ENCODE results near the gene STRBP.
A peak's percentile ranks its signal among the peaks of the same experiment; 100 is the strongest.

DNA sequence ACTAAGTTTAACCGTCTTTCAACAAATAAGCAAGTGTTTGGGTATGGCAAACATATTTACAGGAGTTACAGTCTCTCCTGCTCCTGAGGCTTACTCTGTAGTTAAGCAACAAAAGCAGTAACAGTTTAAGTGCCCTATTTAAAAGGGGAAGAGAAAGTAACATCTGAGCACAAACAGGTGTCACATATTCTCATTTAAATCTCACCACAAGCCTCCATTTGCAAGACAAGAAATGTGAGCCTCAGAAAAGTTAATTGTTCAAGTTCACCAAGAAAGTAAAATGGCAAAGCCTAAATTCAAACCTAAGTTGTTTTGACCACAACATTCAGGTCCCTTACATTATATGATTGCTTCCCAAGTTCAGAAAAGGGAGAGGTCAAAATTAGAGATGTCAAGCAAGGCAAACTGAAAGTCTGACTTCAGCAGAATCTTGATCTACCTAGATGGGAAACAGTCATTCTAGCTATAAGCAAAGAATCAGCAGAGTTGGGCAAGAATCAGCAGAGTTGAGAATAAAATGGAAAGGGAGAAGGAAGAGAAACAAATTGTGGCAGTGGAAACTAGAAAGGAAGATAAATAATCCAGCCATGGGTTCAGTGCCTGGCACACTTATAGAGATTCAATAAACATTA is 93.4 kb downstream of the STRBP start:
- TF ChIP-seq CEBPB (IDR thresholded peaks at IDR 0.05; ENCODE audit: low read depth, low read length) (0 out of 2 replicates have a peak, but pooled peaks have one; percentile 64), POLR2A (IDR thresholded peaks at IDR 0.05; ENCODE audit: control extremely low read depth in 1 of 2, low read depth in 2 of 2, low read length in 2 of 2) (no peak), POLR2AphosphoS5 (IDR thresholded peaks at IDR 0.05; ENCODE audit: low read depth, low read length) (peak; percentile 39; the same call in 1 of the 2 replicates)
- TF ChIP-seq, protein P1, sequence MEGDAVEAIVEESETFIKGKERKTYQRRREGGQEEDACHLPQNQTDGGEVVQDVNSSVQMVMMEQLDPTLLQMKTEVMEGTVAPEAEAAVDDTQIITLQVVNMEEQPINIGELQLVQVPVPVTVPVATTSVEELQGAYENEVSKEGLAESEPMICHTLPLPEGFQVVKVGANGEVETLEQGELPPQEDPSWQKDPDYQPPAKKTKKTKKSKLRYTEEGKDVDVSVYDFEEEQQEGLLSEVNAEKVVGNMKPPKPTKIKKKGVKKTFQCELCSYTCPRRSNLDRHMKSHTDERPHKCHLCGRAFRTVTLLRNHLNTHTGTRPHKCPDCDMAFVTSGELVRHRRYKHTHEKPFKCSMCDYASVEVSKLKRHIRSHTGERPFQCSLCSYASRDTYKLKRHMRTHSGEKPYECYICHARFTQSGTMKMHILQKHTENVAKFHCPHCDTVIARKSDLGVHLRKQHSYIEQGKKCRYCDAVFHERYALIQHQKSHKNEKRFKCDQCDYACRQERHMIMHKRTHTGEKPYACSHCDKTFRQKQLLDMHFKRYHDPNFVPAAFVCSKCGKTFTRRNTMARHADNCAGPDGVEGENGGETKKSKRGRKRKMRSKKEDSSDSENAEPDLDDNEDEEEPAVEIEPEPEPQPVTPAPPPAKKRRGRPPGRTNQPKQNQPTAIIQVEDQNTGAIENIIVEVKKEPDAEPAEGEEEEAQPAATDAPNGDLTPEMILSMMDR (IDR thresholded peaks at IDR 0.05; ENCODE audit: control extremely low read depth in 1 of 3, insufficient read depth in 1 of 3, low read depth in 1 of 3, low read length in 3 of 3), result no peak

All from H1 (cell line).